Measurements from ENCODE around the gene VPS54.

The VPS54 gene

GRCh38 chr2:63882395-63883105 lies 136.7 kb downstream of the VPS54 start:
- Mint-ChIP-seq H3K4me3 (no peak overlapping the region), H3K36me3 (peaks cover 14% of the 10 kb centered on the region), H3K9me3 (ENCODE audit: low read depth) (no peaks in the 10 kb centered on the region), H3K4me1 (ENCODE audit: low read depth) (peaks cover 41% of the 10 kb centered on the region), H3K27ac (peak overlapping the region; percentile 78), H3K27me3 (no peaks in the 10 kb centered on the region)

DNA sequence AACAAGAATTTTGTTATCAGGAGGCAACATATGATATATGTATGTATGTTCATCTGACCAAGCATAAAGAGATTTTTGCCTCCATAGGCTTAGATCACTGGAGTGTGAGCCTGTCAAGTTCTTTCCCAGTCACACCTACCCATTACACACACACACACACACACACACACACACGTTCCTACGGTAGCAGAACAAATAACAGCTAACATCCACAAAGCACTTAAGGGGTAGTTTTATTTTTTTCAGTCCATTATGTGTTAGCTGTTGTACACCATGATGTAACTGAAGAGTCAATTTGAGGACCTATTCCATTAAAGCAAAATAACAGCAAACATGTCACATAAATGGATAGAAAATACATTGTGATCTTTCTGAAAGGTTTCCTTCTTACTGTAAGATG lies 138.0 kb downstream of the VPS54 start:
- Mint-ChIP-seq H3K36me3 (peaks cover 18% of the 10 kb centered on the region), H3K4me1 (ENCODE audit: low read depth) (peaks cover 51% of the 10 kb centered on the region), H3K4me3 (no peak overlapping the region), H3K27me3 (no peaks in the 10 kb centered on the region), H3K9me3 (ENCODE audit: low read depth) (no peaks in the 10 kb centered on the region), H3K27ac (peak overlapping the region; percentile 78)

GRCh38 chr2:63880625-63881024 lies 138.6 kb downstream of the VPS54 start:
- Mint-ChIP-seq H3K27me3 (no peaks in the 10 kb centered on the region), H3K4me3 (no peak overlapping the region), H3K36me3 (peaks cover 20% of the 10 kb centered on the region), H3K27ac (peak overlapping the region; percentile 76), H3K4me1 (ENCODE audit: low read depth) (peaks cover 56% of the 10 kb centered on the region), H3K9me3 (ENCODE audit: low read depth) (no peaks in the 10 kb centered on the region)

DNA sequence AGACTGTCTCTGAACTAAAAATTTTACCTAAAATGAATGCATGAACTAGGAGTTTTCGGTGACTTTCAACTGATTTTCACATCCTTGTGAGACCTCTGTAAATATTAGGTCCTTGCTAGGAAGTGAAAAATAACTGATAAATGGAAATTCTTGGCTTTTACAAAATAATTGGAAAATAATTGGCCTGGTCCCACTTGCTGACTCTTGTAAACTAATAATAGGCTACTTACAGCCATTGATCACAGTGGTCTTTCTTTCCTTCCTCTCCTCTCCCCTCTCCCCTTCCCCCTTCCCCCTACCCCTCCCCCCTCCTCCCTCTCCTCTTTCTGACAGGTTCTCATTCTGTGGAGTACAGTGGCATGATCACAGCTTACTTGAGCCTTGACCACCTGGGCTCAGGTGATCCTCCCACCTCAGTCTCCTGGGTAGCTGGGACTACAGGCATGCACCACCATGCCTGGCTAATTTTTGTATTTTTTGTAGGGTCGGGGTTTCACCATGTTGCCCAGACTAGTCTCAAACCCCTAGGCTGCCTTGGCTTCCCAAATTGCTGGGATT lies 139.3 kb downstream of the VPS54 start:
- peaks cover 20% of the 10 kb centered on the region for H3K36me3 Mint-ChIP-seq

DNA sequence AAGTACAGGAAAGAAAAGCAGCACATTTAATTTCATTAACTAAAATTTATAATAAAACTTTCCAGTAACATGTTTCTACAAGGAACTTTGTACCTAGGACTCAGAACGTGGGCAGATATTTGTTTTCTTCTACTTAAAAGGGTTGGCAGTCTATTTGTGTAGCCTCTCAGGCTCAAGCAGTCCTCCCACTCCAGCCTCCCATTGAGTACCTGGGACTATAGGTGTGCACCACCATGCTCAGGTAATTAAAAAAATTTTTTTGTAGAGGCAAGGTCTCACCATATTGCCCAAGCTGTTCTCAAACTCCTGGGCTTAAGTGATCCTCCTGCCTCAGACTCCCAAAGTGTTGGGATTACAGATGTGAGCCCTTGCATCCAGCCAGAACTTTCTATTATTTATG lies 140.7 kb downstream of the VPS54 start:
- H3K27ac Mint-ChIP-seq: peak overlapping the region; percentile 54
- peaks cover 70% of the 10 kb centered on the region for H3K4me1 Mint-ChIP-seq (ENCODE audit: low read depth)

More for the DNA sequence above, 139.3 kb downstream of the VPS54 start:
- Mint-ChIP-seq H3K27me3 (no peaks in the 10 kb centered on the region), H3K27ac (no peak overlapping the region), H3K4me1 (ENCODE audit: low read depth) (peaks cover 62% of the 10 kb centered on the region), H3K9me3 (ENCODE audit: low read depth) (no peaks in the 10 kb centered on the region), H3K4me3 (no peak overlapping the region)

DNA sequence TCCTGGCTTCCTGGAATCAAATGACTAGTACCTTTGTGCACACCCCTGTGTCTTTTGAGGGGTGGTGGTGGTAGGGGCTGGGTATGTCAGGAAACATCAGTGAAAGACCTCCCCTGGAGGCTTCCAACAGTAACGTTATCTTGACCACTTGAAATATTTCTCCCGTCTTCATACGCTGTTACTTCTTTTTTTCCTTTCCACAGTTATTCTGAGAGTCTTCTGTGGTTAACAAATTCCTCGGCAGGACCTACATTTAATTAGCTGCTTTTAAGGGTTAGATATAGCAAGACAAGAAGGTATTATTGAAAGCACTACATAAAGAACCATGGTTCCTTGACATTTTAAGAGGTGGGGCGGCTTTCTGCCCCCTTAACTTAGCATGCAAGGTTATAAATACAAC lies 142.9 kb downstream of the VPS54 start:
- Mint-ChIP-seq H3K9me3 (ENCODE audit: low read depth) (no peaks in the 10 kb centered on the region), H3K4me1 (ENCODE audit: low read depth) (peaks cover 65% of the 10 kb centered on the region), H3K27me3 (no peaks in the 10 kb centered on the region), H3K36me3 (peaks cover 28% of the 10 kb centered on the region), H3K27ac (peak overlapping the region; percentile 64), H3K4me3 (no peak overlapping the region)

More for the DNA sequence above, 140.7 kb downstream of the VPS54 start:
- Mint-ChIP-seq H3K27me3 (no peaks in the 10 kb centered on the region), H3K36me3 (peaks cover 22% of the 10 kb centered on the region), H3K4me3 (no peak overlapping the region), H3K9me3 (ENCODE audit: low read depth) (no peaks in the 10 kb centered on the region)

DNA sequence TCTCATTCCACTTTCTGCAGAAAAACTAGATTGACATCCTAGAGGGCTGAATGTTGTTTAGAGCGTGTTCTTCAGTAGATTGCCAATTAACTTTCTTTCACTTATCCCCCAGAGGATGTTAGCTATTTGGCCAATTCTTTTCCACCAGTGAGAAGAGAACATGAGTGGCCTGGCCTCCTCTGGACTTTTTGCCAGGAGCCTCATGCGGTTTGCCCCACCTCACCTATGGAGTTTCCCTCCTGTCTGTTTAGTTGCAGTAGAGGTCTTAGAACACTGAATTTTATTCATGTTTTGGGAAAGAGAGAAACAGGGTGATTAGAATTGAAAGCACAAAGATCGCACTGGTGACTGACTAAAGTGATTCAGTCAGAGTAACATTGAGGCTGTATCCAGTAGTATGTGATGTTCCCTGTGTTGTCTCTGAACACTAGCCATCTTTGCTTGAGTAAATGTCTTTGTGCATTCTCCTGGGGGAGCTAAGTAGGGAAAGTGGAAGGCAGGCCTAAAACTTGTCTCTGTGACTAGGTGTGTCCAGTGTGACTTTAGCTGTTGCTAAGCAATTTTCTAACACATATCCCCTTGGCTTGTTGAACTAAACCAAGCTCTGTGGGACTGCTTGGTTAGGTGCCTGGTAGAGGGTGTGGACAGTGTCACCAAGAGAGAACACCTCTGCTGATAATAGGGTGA lies 143.5 kb downstream of the VPS54 start:
- Mint-ChIP-seq H3K27me3 (no peaks in the 10 kb centered on the region), H3K36me3 (peaks cover 27% of the 10 kb centered on the region), H3K9me3 (ENCODE audit: low read depth) (no peaks in the 10 kb centered on the region), H3K27ac (peak overlapping the region; percentile 64), H3K4me1 (ENCODE audit: low read depth) (peaks cover 60% of the 10 kb centered on the region), H3K4me3 (no peak overlapping the region)

GRCh38 chr2:63875131-63875527 lies 144.1 kb downstream of the VPS54 start:
- no peaks in the 10 kb centered on the region for H3K9me3 Mint-ChIP-seq (ENCODE audit: low read depth)
- H3K27me3 Mint-ChIP-seq: no peaks in the 10 kb centered on the region
- H3K27ac Mint-ChIP-seq: peak overlapping the region; percentile 13
- no peak overlapping the region for H3K4me3 Mint-ChIP-seq
- peaks cover 57% of the 10 kb centered on the region for H3K4me1 Mint-ChIP-seq (ENCODE audit: low read depth)
- H3K36me3 Mint-ChIP-seq: peaks cover 26% of the 10 kb centered on the region

GRCh38 chr2:63874204-63875130 lies 144.8 kb downstream of the VPS54 start:
- Mint-ChIP-seq H3K4me3 (no peak overlapping the region), H3K4me1 (ENCODE audit: low read depth) (peaks cover 56% of the 10 kb centered on the region), H3K36me3 (peaks cover 26% of the 10 kb centered on the region), H3K27me3 (no peaks in the 10 kb centered on the region), H3K27ac (peak overlapping the region; percentile 8), H3K9me3 (ENCODE audit: low read depth) (no peaks in the 10 kb centered on the region)

DNA sequence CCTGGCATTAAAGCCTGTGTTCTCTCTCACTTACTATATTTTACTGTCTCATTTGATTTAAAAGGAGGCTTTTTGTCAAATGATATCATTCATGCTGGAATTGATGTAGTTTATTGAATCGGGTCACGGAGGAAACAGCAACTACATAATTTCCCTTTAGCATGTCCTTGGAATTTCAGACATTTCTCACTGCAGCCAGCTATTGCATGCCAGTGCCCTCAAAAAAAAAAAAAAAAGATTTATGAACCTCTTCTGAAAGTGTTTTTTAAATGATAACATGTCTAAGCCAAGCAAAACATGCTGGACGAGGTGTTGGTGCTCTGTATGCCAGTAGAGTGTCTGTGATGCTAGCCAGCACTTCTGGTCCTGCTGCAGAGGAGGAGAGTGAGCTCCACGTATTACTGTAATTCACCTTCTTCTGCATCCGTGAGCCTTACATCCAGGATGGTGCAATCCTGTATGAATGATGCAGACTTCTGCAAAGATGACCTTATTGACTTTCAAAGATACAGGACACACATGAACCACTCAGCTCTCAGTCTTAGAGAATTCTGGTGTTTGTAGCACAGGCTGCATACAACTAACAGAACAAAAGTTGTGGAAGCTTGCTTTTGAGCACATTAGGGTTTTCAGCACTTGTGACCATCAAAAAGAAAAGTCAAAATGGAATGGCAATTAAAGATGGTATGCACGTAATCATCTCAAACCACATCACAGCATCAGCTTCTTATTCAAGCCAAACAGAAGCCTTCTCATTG lies 146.5 kb downstream of the VPS54 start:
- Mint-ChIP-seq H3K27me3 (no peaks in the 10 kb centered on the region), H3K4me3 (no peak overlapping the region), H3K27ac (no peak overlapping the region), H3K4me1 (ENCODE audit: low read depth) (peaks cover 54% of the 10 kb centered on the region), H3K36me3 (peaks cover 27% of the 10 kb centered on the region), H3K9me3 (ENCODE audit: low read depth) (no peaks in the 10 kb centered on the region)

DNA sequence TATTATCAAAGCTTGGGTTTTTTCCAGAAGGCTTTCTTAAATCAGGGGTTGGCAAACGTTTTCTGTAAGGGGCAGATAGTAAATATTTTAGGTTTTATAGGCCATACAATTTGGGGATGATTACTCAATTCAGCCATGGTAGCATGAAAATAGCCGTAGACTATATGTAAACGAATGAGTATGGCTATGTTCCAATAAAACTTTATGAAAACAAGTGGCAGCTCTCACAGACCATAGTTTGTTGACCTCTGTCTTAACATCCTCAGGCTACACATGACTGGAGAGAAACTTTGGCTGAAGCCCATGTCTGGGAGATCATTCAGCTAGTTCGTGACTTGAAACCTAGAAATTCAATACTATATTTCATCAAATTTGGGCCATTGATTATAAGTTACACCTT lies 147.4 kb downstream of the VPS54 start:
- Mint-ChIP-seq H3K27me3 (no peaks in the 10 kb centered on the region), H3K4me1 (ENCODE audit: low read depth) (peaks cover 50% of the 10 kb centered on the region), H3K9me3 (ENCODE audit: low read depth) (no peaks in the 10 kb centered on the region), H3K36me3 (peaks cover 23% of the 10 kb centered on the region), H3K27ac (no peak overlapping the region), H3K4me3 (no peak overlapping the region)

DNA sequence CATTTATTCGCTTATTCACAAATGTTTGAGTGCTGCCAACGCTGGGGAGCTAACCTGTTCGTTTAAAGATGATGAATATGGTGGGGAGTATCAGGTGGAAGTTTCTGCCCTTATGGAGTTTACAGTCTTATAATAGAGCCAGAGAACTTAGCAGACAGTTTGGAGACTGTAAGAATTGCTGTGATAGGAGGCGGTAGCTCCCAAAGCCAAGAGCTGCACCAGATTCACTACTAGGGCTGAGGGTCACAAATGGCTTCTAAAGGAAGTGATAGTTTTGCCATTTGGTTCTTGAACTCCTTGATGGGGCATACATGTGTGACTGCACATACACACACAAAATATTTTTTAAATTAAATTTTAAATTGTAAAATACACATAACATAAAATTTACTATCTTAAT lies 148.5 kb downstream of the VPS54 start:
- H3K4me1 Mint-ChIP-seq (ENCODE audit: low read depth): peaks cover 52% of the 10 kb centered on the region
- H3K27ac Mint-ChIP-seq: no peak overlapping the region
- H3K4me3 Mint-ChIP-seq: no peak overlapping the region
- peaks cover 27% of the 10 kb centered on the region for H3K36me3 Mint-ChIP-seq
- no peaks in the 10 kb centered on the region for H3K27me3 Mint-ChIP-seq
- H3K9me3 Mint-ChIP-seq (ENCODE audit: low read depth): no peaks in the 10 kb centered on the region

GRCh38 chr2:63866009-63866709 lies 153.1 kb downstream of the VPS54 start:
- no peaks in the 10 kb centered on the region for H3K27me3 Mint-ChIP-seq
- H3K27ac Mint-ChIP-seq: peak overlapping the region; percentile 43
- no peaks in the 10 kb centered on the region for H3K9me3 Mint-ChIP-seq (ENCODE audit: low read depth)
- peaks cover 11% of the 10 kb centered on the region for H3K36me3 Mint-ChIP-seq
- H3K4me3 Mint-ChIP-seq: peak overlapping the region; percentile 38
- peaks cover 51% of the 10 kb centered on the region for H3K4me1 Mint-ChIP-seq (ENCODE audit: low read depth)

Measured in activated naive CD8-positive, alpha-beta T cell (primary cell).